Stimulated activated CD8-positive, alpha-beta memory T cell treated with anti-CD3 and anti-CD28 coated beads, Interleukin-4, amount 100 ng/mL, for 24 hours (primary cell): ENCODE results near the gene CDC25B.
"Not testable (repeated sequence)": the region's sequence is repeated elsewhere in the genome, so short reads cannot be mapped to it uniquely, and the experiment has no call there.

Experiments
- DNase-seq: peaks from one replicate; pipeline ENCODE4 v3.0.0-alpha.2; 2020; ENCODE audit warnings: low read depth

CDC25B gene

GRCh38 chr20:3829891-3830290, 33.8 kb downstream of the CDC25B start:
- DNase-seq = not testable (repeated sequence)

GRCh38 chr20:3836132-3836531, 40.0 kb downstream of the CDC25B start:
- no peak for DNase-seq

GRCh38 chr20:3839328-3839727, 43.2 kb downstream of the CDC25B start:
- no peak for DNase-seq

- not testable (repeated sequence) for DNase-seq
Observed at GRCh38 chr20:3840201-3840600, 44.1 kb downstream of the CDC25B start.

GRCh38 chr20:3842348-3842930, 46.3 kb downstream of the CDC25B start:
- no peak for DNase-seq

GRCh38 chr20:3843490-3843889, 47.4 kb downstream of the CDC25B start:
- DNase-seq = no peak

- not testable (repeated sequence) for DNase-seq
Observed at GRCh38 chr20:3843990-3844619, 48.0 kb downstream of the CDC25B start.

GRCh38 chr20:3846378-3846739, 50.2 kb downstream of the CDC25B start:
- no peak for DNase-seq

- DNase-seq = peak; percentile 81
Observed at GRCh38 chr20:3846740-3847428, 50.8 kb downstream of the CDC25B start, which contains the start of gene MAVS. TSS of gene MAVS (plus strand) at chr20:3846834. CDS start at chr20:3854625, 7,791 bp downstream.

- DNase-seq = no peak
Observed at GRCh38 chr20:3847429-3847940, 51.4 kb downstream of the CDC25B start.

- no peak for DNase-seq
Observed at GRCh38 chr20:3848565-3848964, 52.5 kb downstream of the CDC25B start.

GRCh38 chr20:3854462-3854871, 58.4 kb downstream of the CDC25B start:
- no peak for DNase-seq
